NCI-H1930 (cell line): ENCODE measurements around the gene PHF14.
"Not testable (repeated sequence)": the region's sequence is repeated elsewhere in the genome, so short reads cannot be mapped to it uniquely, and the experiment has no call there.

Experiments used
- DNase-seq, 2 experiments: peaks; one replicate each; lab custom pipeline; 2025; lab: John Stamatoyannopoulos, UW

PHF14 gene

GRCh38 chr7:10973061-10973941, at the start of gene PHF14:
Gene PHF14, plus strand, starts transcription at chr7:10973872. Its CDS starts 452 bp downstream, at chr7:10974324.
- DNase-seq: peak; percentile 92 to 94

GRCh38 chr7:10924370-10924769, 49.3 kb upstream of the PHF14 start:
- DNase-seq: no peak

GRCh38 chr7:10928203-10928602, 45.5 kb upstream of the PHF14 start:
- not testable (repeated sequence) for DNase-seq

- no peak for DNase-seq
Observed at GRCh38 chr7:10930551-10930950, 43.1 kb upstream of the PHF14 start.

- no peak for DNase-seq
Observed at GRCh38 chr7:10931161-10931560, 42.5 kb upstream of the PHF14 start.

- no peak for DNase-seq
Observed at GRCh38 chr7:10934292-10934691, 39.4 kb upstream of the PHF14 start.

- DNase-seq: no peak
Observed at GRCh38 chr7:10939237-10939910, 34.3 kb upstream of the PHF14 start.

GRCh38 chr7:10939911-10940703, 33.6 kb upstream of the PHF14 start:
- DNase-seq: peak; percentile 80 to 90

GRCh38 chr7:10940704-10941355, 32.8 kb upstream of the PHF14 start:
- peak in 1 of 2 experiments; percentile 16 for DNase-seq

GRCh38 chr7:10950494-10950893, 23.2 kb upstream of the PHF14 start:
- no peak for DNase-seq

GRCh38 chr7:10950974-10951578, 22.6 kb upstream of the PHF14 start:
- not testable (repeated sequence) for DNase-seq

- no peak for DNase-seq
Observed at GRCh38 chr7:10952588-10952987, 21.1 kb upstream of the PHF14 start.

- not testable (repeated sequence) for DNase-seq
Observed at GRCh38 chr7:10953078-10953750, 20.5 kb upstream of the PHF14 start.

- no peak for DNase-seq
Observed at GRCh38 chr7:10956528-10956927, 17.1 kb upstream of the PHF14 start.

- not testable (repeated sequence) for DNase-seq
Observed at GRCh38 chr7:10960242-10960641, 13.4 kb upstream of the PHF14 start.

- not testable (repeated sequence) for DNase-seq
Observed at GRCh38 chr7:10965016-10965415, 8.7 kb upstream of the PHF14 start.

- DNase-seq: no peak
Observed at GRCh38 chr7:10972174-10972573, 1.5 kb upstream of the PHF14 start.

- peak in 1 of 2 experiments; percentile 62 for DNase-seq
Observed at GRCh38 chr7:10973942-10974911, 555 bp downstream of the PHF14 start.

- no peak for DNase-seq
Observed at GRCh38 chr7:10977113-10977512, 3.4 kb downstream of the PHF14 start.

GRCh38 chr7:10981317-10981716, 7.6 kb downstream of the PHF14 start:
- DNase-seq: no peak
